Fibroblast of the conjunctiva (primary cell): ENCODE results near the gene SPEM1.
A peak's percentile ranks its signal among the peaks of the same experiment; 100 is the strongest.

Source experiments
- DNase-seq: peaks from one replicate; pipeline ENCODE4 v3.0.0-alpha.2; 2010; ENCODE audit warnings: low read depth

The SPEM1 gene

GRCh38 chr17:7419819-7420610 lies at the start of gene SPEM1:
SPEM1 (plus strand) TSS chr17:7420324; CDS start chr17:7420385, 61 bp downstream.
- no peak for DNase-seq

GRCh38 chr17:7370853-7371252 lies 49.3 kb upstream of the SPEM1 start:
- DNase-seq = no peak

GRCh38 chr17:7374353-7374752 lies 45.8 kb upstream of the SPEM1 start:
- DNase-seq = no peak

GRCh38 chr17:7379134-7379533 lies 41.0 kb upstream of the SPEM1 start:
- DNase-seq = no peak

- DNase-seq = peak; percentile 53
These were observed 39.8 kb upstream of the SPEM1 start for GRCh38 chr17:7380321-7380720.

- DNase-seq = no peak
These were observed 39.1 kb upstream of the SPEM1 start, which contains the start of gene TNK1 for GRCh38 chr17:7380855-7381683. TNK1 (plus strand) TSS chr17:7381089; CDS start chr17:7382927, 1,838 bp downstream.

- DNase-seq = no peak
These were observed 37.2 kb upstream of the SPEM1 start for GRCh38 chr17:7382901-7383300.

- no peak for DNase-seq
These were observed 36.8 kb upstream of the SPEM1 start for GRCh38 chr17:7383371-7383741.

- no peak for DNase-seq
These were observed 36.2 kb upstream of the SPEM1 start for GRCh38 chr17:7383742-7384488.

GRCh38 chr17:7384489-7385081 lies 35.5 kb upstream of the SPEM1 start:
- no peak for DNase-seq

- no peak for DNase-seq
These were observed 31.3 kb upstream of the SPEM1 start for GRCh38 chr17:7388856-7389255.

GRCh38 chr17:7389924-7390910 lies 29.9 kb upstream of the SPEM1 start:
- DNase-seq = no peak

- no peak for DNase-seq
These were observed 28.8 kb upstream of the SPEM1 start for GRCh38 chr17:7391307-7391706.

- DNase-seq = no peak
These were observed 27.2 kb upstream of the SPEM1 start for GRCh38 chr17:7392696-7393612.

- DNase-seq = no peak
These were observed 26.3 kb upstream of the SPEM1 start for GRCh38 chr17:7393613-7394451.

- DNase-seq = peak; percentile 63
These were observed 25.5 kb upstream of the SPEM1 start, which contains the start of gene PLSCR3 for GRCh38 chr17:7394452-7395191. PLSCR3 (minus strand) TSS chr17:7394525; CDS start chr17:7394110, 415 bp downstream.

GRCh38 chr17:7396147-7396546 lies 24.0 kb upstream of the SPEM1 start:
- DNase-seq = no peak

GRCh38 chr17:7398612-7399011 lies 21.5 kb upstream of the SPEM1 start:
- DNase-seq = no peak
